ENCODE results near the gene ZNF740. TPM values are rescaled to one million over a fixed set of nuclear protein-coding genes. Genes with fewer than 3 reads are reported as not detected.

Gene ZNF740, protein sequence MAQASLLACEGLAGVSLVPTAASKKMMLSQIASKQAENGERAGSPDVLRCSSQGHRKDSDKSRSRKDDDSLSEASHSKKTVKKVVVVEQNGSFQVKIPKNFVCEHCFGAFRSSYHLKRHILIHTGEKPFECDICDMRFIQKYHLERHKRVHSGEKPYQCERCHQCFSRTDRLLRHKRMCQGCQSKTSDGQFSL
- 1 to 10 TPM; 5.9 to 7.4 TPM for total RNA-seq

DNA sequence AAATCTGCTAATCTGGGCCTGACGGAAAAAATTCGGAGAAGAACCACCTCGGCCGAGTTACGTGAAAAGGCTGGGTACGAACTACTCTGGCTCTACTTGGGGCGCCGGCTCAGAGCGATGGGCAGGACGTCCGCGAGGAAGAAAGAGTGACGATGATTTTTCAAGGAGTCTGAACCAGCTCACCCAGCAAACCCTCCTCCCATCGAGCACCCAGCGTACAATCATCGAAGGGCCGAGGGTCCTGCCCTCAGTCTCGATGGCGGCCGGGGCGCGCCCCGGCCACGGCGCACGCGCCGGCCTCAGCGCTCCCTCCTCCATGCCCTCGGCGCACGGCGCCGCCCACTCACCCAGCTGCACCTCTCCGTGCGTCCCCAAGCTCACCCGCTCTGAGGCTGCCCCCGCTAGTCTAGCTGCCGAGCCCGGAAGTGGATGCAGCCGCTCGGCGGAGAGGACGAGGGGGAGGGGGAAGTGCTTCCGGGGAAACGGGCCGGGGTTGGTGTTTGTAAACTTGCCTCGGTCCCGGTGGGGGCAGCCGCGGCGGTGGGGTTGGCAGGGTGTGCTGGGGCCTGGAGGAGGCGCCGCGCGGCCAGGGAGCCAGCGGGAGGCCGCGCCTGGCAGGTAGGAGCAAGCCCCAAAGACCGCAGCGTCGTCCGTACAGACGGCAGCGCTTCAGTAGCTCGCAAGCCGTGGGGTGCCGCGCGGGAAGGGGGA lies at the start of gene ZNF740, which contains the start of gene CSAD:
Gene ZNF740 (plus strand): TSS at position 503 of the 711 bp plus-strand sequence. CDS start 1,262 bp downstream, outside the sequence.
Gene CSAD (minus strand): TSS at position 706 of the 711 bp plus-strand sequence. CDS start 7,455 bp downstream, outside the sequence.
- H3K4me1 ChIP-seq, result peaks cover 0 to 44% of the 10 kb centered on the region in 2 donors
- peak within 1 kb of the TSS; percentile 89 to 95 for H3K27ac ChIP-seq

DNA sequence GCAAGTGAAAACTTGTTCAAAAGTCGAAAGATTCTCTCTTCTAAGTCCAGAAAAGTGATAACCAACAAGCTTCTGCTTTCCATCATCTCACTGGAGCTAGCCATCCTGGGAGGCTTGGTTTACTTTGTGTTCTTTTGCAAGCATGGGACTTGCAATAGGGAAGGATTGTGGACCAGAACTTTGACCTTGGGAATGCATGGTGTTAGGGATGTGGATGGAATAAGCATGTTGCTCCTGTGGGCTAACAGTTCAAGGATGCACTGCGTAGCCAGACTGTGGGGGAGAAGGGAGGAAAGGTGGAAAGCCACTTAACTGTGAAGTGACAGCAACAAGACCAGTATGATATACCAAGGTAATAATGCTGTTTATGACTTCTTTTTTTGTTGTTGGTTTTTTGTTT lies 48.7 kb upstream of the ZNF740 start:
- Histone ChIP-seq H3K4me3 (no peak overlapping the region), H3K9me3 (peaks cover 0 to 7% of the 10 kb centered on the region in 2 donors), H3K4me1 (no peaks in the 10 kb centered on the region), H3K27me3 (no peaks in the 10 kb centered on the region), H3K36me3 (no peaks in the 10 kb centered on the region), H3K27ac (no peak overlapping the region)
- DNase-seq (ENCODE audit: low spot score), result no peak
- TF ChIP-seq, protein P1, sequence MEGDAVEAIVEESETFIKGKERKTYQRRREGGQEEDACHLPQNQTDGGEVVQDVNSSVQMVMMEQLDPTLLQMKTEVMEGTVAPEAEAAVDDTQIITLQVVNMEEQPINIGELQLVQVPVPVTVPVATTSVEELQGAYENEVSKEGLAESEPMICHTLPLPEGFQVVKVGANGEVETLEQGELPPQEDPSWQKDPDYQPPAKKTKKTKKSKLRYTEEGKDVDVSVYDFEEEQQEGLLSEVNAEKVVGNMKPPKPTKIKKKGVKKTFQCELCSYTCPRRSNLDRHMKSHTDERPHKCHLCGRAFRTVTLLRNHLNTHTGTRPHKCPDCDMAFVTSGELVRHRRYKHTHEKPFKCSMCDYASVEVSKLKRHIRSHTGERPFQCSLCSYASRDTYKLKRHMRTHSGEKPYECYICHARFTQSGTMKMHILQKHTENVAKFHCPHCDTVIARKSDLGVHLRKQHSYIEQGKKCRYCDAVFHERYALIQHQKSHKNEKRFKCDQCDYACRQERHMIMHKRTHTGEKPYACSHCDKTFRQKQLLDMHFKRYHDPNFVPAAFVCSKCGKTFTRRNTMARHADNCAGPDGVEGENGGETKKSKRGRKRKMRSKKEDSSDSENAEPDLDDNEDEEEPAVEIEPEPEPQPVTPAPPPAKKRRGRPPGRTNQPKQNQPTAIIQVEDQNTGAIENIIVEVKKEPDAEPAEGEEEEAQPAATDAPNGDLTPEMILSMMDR (IDR thresholded peaks at IDR 0.05), result no peak

More for the DNA sequence above, at the start of gene ZNF740, which contains the start of gene CSAD:
- H3K36me3 ChIP-seq, result peaks cover 33% of the 10 kb centered on the region
- peak within 1 kb of the TSS; percentile 67 to 90 for H3K4me3 ChIP-seq
- peak; percentile 96 for DNase-seq (ENCODE audit: low spot score)
- no peaks in the 10 kb centered on the region for H3K27me3 ChIP-seq
- no peaks in the 10 kb centered on the region for H3K9me3 ChIP-seq
- TF ChIP-seq, protein P1 (IDR thresholded peaks at IDR 0.05), result no peak

DNA sequence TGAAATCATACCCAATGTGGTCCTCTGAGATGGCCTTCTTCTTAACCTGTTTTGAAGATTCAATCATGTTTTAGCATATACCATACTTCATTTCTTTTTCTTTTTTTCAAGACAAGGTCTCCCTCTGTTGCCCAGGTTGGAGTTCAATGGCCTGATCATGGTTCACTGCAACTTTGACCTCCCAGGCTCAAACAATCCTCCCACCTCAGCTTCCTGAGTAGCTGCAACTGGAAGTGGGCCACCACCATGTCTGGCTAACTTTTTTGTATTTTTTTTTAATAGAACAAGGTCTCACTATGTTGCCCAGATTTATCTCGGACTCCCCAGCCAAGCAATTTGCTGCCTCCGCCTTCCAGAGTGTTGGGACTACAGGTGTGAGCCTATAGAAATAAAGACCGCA lies 46.8 kb upstream of the ZNF740 start:
- no peaks in the 10 kb centered on the region for H3K27me3 ChIP-seq
- H3K36me3 ChIP-seq, result no peaks in the 10 kb centered on the region
- no peak overlapping the region for H3K27ac ChIP-seq
- DNase-seq (ENCODE audit: low spot score), result no peak
- H3K4me3 ChIP-seq, result no peak overlapping the region
- TF ChIP-seq, protein P1 (IDR thresholded peaks at IDR 0.05), result no peak
- no peaks in the 10 kb centered on the region for H3K4me1 ChIP-seq
- peaks cover 0 to 16% of the 10 kb centered on the region in 2 donors for H3K9me3 ChIP-seq

DNA sequence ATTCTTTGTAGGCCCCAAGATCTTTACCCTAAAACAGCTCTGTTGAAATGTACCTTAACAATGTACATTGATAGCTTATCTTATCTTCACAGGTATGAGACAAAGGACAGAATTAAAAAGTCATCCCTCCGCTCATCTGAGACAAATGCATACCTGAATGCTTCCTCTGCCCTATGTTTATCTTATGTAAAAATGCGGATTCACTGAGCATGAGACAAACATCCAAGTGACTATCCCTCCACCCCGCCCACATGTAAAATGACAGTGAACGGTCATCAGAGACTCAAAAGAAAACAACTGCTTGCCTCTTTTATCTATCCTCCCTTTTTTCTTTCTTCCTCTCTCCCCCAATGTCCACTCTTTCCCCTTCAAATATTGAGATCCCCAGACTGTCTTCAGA lies 37.2 kb upstream of the ZNF740 start:
- H3K27me3 ChIP-seq, result no peaks in the 10 kb centered on the region
- no peaks in the 10 kb centered on the region for H3K36me3 ChIP-seq
- H3K9me3 ChIP-seq, result no peaks in the 10 kb centered on the region
- DNase-seq (ENCODE audit: low spot score), result no peak
- TF ChIP-seq, protein P1 (IDR thresholded peaks at IDR 0.05), result no peak
- no peak overlapping the region for H3K4me3 ChIP-seq
- no peaks in the 10 kb centered on the region for H3K4me1 ChIP-seq
- no peak overlapping the region for H3K27ac ChIP-seq

DNA sequence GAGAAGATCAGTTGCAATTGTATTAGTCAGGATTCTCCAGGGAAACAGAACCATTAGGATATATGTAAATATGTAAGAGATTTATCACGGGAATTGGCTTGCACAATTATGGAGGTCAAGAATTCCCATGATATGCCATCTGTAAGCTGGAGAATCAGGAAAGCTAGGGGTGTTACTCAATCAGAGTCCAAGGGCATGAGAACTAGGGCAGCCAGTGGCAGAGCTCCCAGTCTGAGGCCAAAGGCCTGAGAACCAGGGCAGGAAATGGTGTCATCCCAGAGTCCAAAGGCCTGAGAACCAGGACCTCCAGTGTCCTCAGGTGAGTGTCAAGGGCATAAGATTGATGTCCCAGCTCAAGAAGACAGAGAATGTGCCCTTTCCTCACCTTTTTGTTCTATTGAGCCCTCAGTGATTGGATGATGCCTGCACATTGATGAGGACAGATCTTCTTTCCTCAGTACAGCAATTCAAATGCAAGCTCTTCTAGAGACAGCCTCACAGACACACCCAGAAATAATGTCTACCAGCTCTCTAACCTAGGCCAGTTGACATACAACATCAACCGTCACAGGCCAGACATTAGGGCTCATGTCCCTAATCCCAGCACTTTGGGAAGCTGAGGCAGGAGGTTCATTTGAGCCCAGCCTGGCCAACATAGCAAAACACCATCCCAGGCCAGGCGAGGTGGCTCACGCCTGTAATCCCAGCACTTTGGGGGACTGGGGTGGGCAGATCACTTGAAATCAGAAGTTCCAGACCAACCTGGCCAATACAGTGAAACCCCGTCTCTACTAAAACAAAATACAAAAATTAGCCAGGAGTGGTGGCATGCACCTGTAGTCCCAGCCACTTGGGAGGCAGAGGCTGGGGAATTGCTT lies 34.9 kb upstream of the ZNF740 start:
- Histone ChIP-seq H3K4me3 (no peak overlapping the region), H3K27me3 (no peaks in the 10 kb centered on the region), H3K36me3 (no peaks in the 10 kb centered on the region), H3K27ac (no peak overlapping the region), H3K4me1 (no peaks in the 10 kb centered on the region), H3K9me3 (no peaks in the 10 kb centered on the region)
- DNase-seq (ENCODE audit: low spot score), result no peak
- TF ChIP-seq, protein P1 (IDR thresholded peaks at IDR 0.05), result no peak
